ENCODE data around the gene FAM222A. TPM values are rescaled to one million over a fixed set of nuclear protein-coding genes. Genes with fewer than 3 reads are reported as not detected.

The FAM222A gene
- total RNA-seq, 1 donor from 2014 or later: 2.5 TPM

- TF ChIP-seq EZH2phosphoT487 (IDR thresholded peaks at IDR 0.05) (no peak), EZH2 (IDR thresholded peaks at IDR 0.05) (no peak), CTCF (IDR thresholded peaks at IDR 0.05) (no peak)
- Mint-ChIP-seq H3K4me3 (no peak overlapping the region), H3K36me3 (no peaks in the 10 kb centered on the region), H3K27me3 (ENCODE audit: insufficient read depth, low read depth) (peaks cover 26% of the 10 kb centered on the region), H3K9me3 (peaks cover 5% of the 10 kb centered on the region), H3K4me1 (peaks cover 42% of the 10 kb centered on the region), H3K27ac (peak overlapping the region; percentile 46)
- no peaks in the 10 kb centered on the region for H3K27me3 ChIP-seq
- H3K27ac ChIP-seq: peak overlapping the region; percentile 63
- no peak overlapping the region for H3K4me3 ChIP-seq
- no peaks in the 10 kb centered on the region for H3K79me2 ChIP-seq (ENCODE audit: low read depth)
- H3K9ac ChIP-seq: no peak overlapping the region
- H3K36me3 ChIP-seq: no peaks in the 10 kb centered on the region
- DNase-seq (ENCODE audit: low spot score): no peak
- no peaks in the 10 kb centered on the region for H4K20me1 ChIP-seq (ENCODE audit: low read depth)
- H3K4me2 ChIP-seq: peak overlapping the region; percentile 51
- H3K9me3 ChIP-seq (ENCODE audit: low read depth): no peaks in the 10 kb centered on the region
- H2AFZ ChIP-seq (replicated peaks): no peak overlapping the region
- peaks cover 31% of the 10 kb centered on the region for H3K4me1 ChIP-seq
- H3F3A ChIP-seq (ENCODE audit: low read depth): peaks cover 27% of the 10 kb centered on the region
These were observed 18.2 kb upstream of the FAM222A start for GRCh38 chr12:109695416-109695815.

GRCh38 chr12:109695961-109696461 lies 17.6 kb upstream of the FAM222A start:
- TF ChIP-seq EZH2phosphoT487 (IDR thresholded peaks at IDR 0.05) (no peak), CTCF (IDR thresholded peaks at IDR 0.05) (no peak), EZH2 (IDR thresholded peaks at IDR 0.05) (no peak)
- Histone ChIP-seq H3K9ac (no peak overlapping the region), H3K9me3 (ENCODE audit: low read depth) (no peaks in the 10 kb centered on the region), H3K4me3 (no peak overlapping the region), H2AFZ (replicated peaks) (no peak overlapping the region), H3K27ac (peak overlapping the region; percentile 63), H3K36me3 (no peaks in the 10 kb centered on the region), H3K79me2 (ENCODE audit: low read depth) (no peaks in the 10 kb centered on the region), H4K20me1 (ENCODE audit: low read depth) (no peaks in the 10 kb centered on the region), H3K4me2 (peak overlapping the region; percentile 51), H3K27me3 (no peaks in the 10 kb centered on the region), H3F3A (ENCODE audit: low read depth) (peaks cover 27% of the 10 kb centered on the region), H3K4me1 (peaks cover 35% of the 10 kb centered on the region)
- Mint-ChIP-seq H3K9me3 (peaks cover 5% of the 10 kb centered on the region), H3K36me3 (no peaks in the 10 kb centered on the region), H3K4me1 (peaks cover 44% of the 10 kb centered on the region), H3K4me3 (peak overlapping the region; percentile 21), H3K27ac (peak overlapping the region; percentile 46), H3K27me3 (ENCODE audit: insufficient read depth, low read depth) (peaks cover 31% of the 10 kb centered on the region)
- peak; percentile 41 for DNase-seq (ENCODE audit: low spot score)

GRCh38 chr12:109696485-109697269 lies 16.9 kb upstream of the FAM222A start:
- DNase-seq (ENCODE audit: low spot score): no peak
- peaks cover 31% of the 10 kb centered on the region for H3K27me3 Mint-ChIP-seq (ENCODE audit: insufficient read depth, low read depth)
- Histone ChIP-seq H3K27ac (peak overlapping the region; percentile 63), H3K27me3 (no peaks in the 10 kb centered on the region), H3K9me3 (ENCODE audit: low read depth) (no peaks in the 10 kb centered on the region), H2AFZ (replicated peaks) (no peak overlapping the region), H3F3A (ENCODE audit: low read depth) (peaks cover 27% of the 10 kb centered on the region), H4K20me1 (ENCODE audit: low read depth) (no peaks in the 10 kb centered on the region), H3K4me2 (peak overlapping the region; percentile 51), H3K79me2 (ENCODE audit: low read depth) (no peaks in the 10 kb centered on the region), H3K9ac (no peak overlapping the region), H3K4me1 (peaks cover 39% of the 10 kb centered on the region), H3K36me3 (no peaks in the 10 kb centered on the region), H3K4me3 (no peak overlapping the region)
- TF ChIP-seq CTCF (IDR thresholded peaks at IDR 0.05): no peak
- no peak for TF ChIP-seq EZH2phosphoT487 (IDR thresholded peaks at IDR 0.05)
- TF ChIP-seq EZH2 (IDR thresholded peaks at IDR 0.05): no peak
- H3K9me3 Mint-ChIP-seq: peaks cover 3% of the 10 kb centered on the region
- H3K4me3 Mint-ChIP-seq: peak overlapping the region; percentile 21
- H3K36me3 Mint-ChIP-seq: no peaks in the 10 kb centered on the region
- peak overlapping the region; percentile 58 for H3K27ac Mint-ChIP-seq
- peaks cover 47% of the 10 kb centered on the region for H3K4me1 Mint-ChIP-seq
